Astrocyte (in vitro differentiated cells and primary cell): ENCODE data around the gene CTSD. TPM values are rescaled to one million over a fixed set of nuclear protein-coding genes. Genes with fewer than 3 reads are reported as not detected.

ENCODE experiments used
- DNase-seq: peaks from one replicate; pipeline ENCODE4 v3.0.0-alpha.2; 2010; ENCODE audit warnings: low read depth
- FAIRE-seq: peaks from 2 replicates; lab custom pipeline; 2011; peaks lifted over from hg19 to GRCh38; lab: Jason Lieb, UNC
- H2AFZ ChIP-seq: 2 replicates; pipeline ENCODE4 v1.6.0; 2012; ENCODE audit warnings: low read depth, low read length, inconsistent platforms
- H3K27ac ChIP-seq: 2 replicates; pipeline ENCODE4 v1.5.1; 2011; ENCODE audit warnings: low read depth, low read length, inconsistent platforms
- H3K27me3 ChIP-seq: 2 replicates; pipeline ENCODE4 v1.6.0; 2011; ENCODE audit warnings: low read length, inconsistent platforms; ENCODE audit not compliant: insufficient read depth
- H3K36me3 ChIP-seq: 2 replicates; pipeline ENCODE4 v1.5.1; 2011; ENCODE audit warnings: low read length, inconsistent platforms; ENCODE audit not compliant: insufficient read depth
- H3K4me1 ChIP-seq: 2 replicates; pipeline ENCODE4 v1.5.1; 2011; ENCODE audit warnings: low read length, inconsistent platforms; ENCODE audit not compliant: insufficient read depth
- H3K4me2 ChIP-seq: 2 replicates; pipeline ENCODE4 v1.6.0; 2012; ENCODE audit warnings: low read length, inconsistent platforms
- H3K4me3 ChIP-seq: 2 replicates; pipeline ENCODE4 v1.5.1; 2011; ENCODE audit warnings: low read depth, mild to moderate bottlenecking, low read length, inconsistent platforms; ENCODE audit not compliant: insufficient read depth
- H3K79me2 ChIP-seq: 2 replicates; pipeline ENCODE4 v1.6.0; 2012; ENCODE audit warnings: mild to moderate bottlenecking, low read length, inconsistent platforms; ENCODE audit not compliant: insufficient read depth
- H3K9ac ChIP-seq: 2 replicates; pipeline ENCODE4 v1.6.0; 2012; ENCODE audit warnings: mild to moderate bottlenecking, low read length, inconsistent platforms
- H3K9me3 ChIP-seq: 2 replicates; pipeline ENCODE4 v1.5.1; 2012; ENCODE audit warnings: low read depth, mild to moderate bottlenecking, low read length, inconsistent platforms; ENCODE audit not compliant: insufficient read depth
- H4K20me1 ChIP-seq: 2 replicates; pipeline ENCODE4 v1.6.0; 2012; ENCODE audit warnings: low read length, inconsistent platforms; ENCODE audit not compliant: insufficient read depth
- H3K27ac Mint-ChIP-seq: one replicate; pipeline ENCODE4 v1.8.0; 2021; ENCODE audit warnings: mild to moderate bottlenecking, mixed read lengths; ENCODE audit not compliant: unreplicated experiment
- H3K27me3 Mint-ChIP-seq: one replicate; pipeline ENCODE4 v1.8.0; 2021; ENCODE audit warnings: low read depth, mixed read lengths; ENCODE audit not compliant: unreplicated experiment
- H3K36me3 Mint-ChIP-seq: one replicate; pipeline ENCODE4 v1.8.0; 2021; ENCODE audit warnings: low read depth, mixed read lengths; ENCODE audit not compliant: unreplicated experiment
- H3K4me1 Mint-ChIP-seq: one replicate; pipeline ENCODE4 v1.8.0; 2021; ENCODE audit warnings: low read depth, mixed read lengths; ENCODE audit not compliant: unreplicated experiment
- H3K4me3 Mint-ChIP-seq: one replicate; pipeline ENCODE4 v1.8.0; 2021; ENCODE audit warnings: mild to moderate bottlenecking, moderate library complexity, mixed read lengths; ENCODE audit not compliant: unreplicated experiment
- H3K9me3 Mint-ChIP-seq: one replicate; pipeline ENCODE4 v1.8.0; 2021; ENCODE audit warnings: mild to moderate bottlenecking, mixed read lengths; ENCODE audit not compliant: unreplicated experiment
- EZH2 ChIP-seq: IDR thresholded peaks from 2 replicates; pipeline ENCODE4 v1.6.1; 2012; ENCODE audit warnings: mild to moderate bottlenecking, low read length, inconsistent platforms; ENCODE audit not compliant: insufficient read depth
- total RNA-seq: library from RNA; stranded (reverse); gene quantifications from 2 replicates; pipeline ENCODE4 v1.2.1, GENCODE V29; 2021
- TF ChIP-seq, protein P1 (sequence below): IDR thresholded peaks from 2 replicates; pipeline ENCODE4 v1.5.1; 2011; ENCODE audit warnings: low read depth, mild to moderate bottlenecking, inconsistent platforms, low read length, moderate library complexity; ENCODE audit not compliant: insufficient read depth

The CTSD gene
- total RNA-seq, 1 donor from 2014 or later, result 290 TPM

DNA sequence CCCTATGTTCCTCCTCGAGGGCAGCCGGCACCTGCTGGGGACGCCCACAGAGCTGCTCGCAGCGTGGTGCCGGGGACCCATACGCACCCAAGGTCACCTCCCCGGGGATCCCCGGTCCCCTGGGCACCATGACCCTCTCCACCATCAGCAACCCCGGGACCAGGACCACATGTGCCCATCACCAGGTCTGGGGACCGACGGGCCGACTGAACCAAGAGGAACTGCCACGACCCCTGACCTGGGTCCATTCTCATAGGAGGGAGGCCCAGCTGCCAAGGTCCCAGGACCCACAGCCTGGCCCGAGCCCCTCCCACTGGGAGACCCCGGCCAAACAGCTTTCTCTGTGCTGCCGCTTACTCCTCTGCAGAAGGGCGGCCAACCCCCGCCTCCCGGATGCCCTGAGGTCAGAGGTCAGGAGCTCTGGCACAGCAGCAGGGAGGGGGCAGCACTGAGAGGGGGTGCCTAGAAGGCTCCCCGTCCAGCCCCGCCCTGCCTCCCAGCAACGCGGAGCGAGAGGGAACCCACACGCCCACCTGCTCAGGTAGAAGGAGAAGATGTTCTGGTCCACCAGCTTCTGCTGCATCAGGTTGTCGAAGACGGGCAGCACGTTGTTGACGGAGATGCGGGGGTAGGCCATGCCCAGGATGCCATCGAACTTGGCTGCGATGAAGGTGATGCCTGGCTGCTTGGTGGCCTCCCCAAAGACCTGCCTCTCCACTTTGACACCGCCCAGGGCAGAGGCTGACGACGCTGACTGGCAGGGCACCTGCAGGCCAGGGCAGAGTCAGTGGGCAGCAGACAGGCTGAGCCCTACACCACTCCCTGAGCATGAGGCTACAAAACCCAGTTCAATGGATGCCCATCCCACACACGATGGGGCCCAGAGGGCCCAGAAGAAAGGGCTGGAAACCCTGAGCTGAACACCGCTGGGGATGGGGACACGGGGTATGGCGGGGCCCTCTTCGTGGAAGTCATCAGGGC is 6.6 kb downstream of the CTSD start:
- Histone ChIP-seq H3K36me3 (no peaks in the 10 kb centered on the region), H3K79me2 (peaks cover 11% of the 10 kb centered on the region), H3K27ac (no peak overlapping the region), H3K4me2 (no peak overlapping the region), H3K27me3 (no peaks in the 10 kb centered on the region), H3K9me3 (no peaks in the 10 kb centered on the region), H3K4me3 (no peak overlapping the region), H2AFZ (no peak overlapping the region), H3K9ac (no peak overlapping the region), H4K20me1 (peaks cover 40% of the 10 kb centered on the region), H3K4me1 (peaks cover 21% of the 10 kb centered on the region)
- Mint-ChIP-seq H3K9me3 (no peaks in the 10 kb centered on the region), H3K36me3 (peaks cover 8% of the 10 kb centered on the region), H3K27ac (no peak overlapping the region), H3K4me1 (peaks cover 17% of the 10 kb centered on the region), H3K4me3 (no peak overlapping the region), H3K27me3 (no peaks in the 10 kb centered on the region)
- DNase-seq (no peak), FAIRE-seq (no peak)
- TF ChIP-seq EZH2, result no peak
- TF ChIP-seq, protein P1, sequence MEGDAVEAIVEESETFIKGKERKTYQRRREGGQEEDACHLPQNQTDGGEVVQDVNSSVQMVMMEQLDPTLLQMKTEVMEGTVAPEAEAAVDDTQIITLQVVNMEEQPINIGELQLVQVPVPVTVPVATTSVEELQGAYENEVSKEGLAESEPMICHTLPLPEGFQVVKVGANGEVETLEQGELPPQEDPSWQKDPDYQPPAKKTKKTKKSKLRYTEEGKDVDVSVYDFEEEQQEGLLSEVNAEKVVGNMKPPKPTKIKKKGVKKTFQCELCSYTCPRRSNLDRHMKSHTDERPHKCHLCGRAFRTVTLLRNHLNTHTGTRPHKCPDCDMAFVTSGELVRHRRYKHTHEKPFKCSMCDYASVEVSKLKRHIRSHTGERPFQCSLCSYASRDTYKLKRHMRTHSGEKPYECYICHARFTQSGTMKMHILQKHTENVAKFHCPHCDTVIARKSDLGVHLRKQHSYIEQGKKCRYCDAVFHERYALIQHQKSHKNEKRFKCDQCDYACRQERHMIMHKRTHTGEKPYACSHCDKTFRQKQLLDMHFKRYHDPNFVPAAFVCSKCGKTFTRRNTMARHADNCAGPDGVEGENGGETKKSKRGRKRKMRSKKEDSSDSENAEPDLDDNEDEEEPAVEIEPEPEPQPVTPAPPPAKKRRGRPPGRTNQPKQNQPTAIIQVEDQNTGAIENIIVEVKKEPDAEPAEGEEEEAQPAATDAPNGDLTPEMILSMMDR, result no peak

DNA sequence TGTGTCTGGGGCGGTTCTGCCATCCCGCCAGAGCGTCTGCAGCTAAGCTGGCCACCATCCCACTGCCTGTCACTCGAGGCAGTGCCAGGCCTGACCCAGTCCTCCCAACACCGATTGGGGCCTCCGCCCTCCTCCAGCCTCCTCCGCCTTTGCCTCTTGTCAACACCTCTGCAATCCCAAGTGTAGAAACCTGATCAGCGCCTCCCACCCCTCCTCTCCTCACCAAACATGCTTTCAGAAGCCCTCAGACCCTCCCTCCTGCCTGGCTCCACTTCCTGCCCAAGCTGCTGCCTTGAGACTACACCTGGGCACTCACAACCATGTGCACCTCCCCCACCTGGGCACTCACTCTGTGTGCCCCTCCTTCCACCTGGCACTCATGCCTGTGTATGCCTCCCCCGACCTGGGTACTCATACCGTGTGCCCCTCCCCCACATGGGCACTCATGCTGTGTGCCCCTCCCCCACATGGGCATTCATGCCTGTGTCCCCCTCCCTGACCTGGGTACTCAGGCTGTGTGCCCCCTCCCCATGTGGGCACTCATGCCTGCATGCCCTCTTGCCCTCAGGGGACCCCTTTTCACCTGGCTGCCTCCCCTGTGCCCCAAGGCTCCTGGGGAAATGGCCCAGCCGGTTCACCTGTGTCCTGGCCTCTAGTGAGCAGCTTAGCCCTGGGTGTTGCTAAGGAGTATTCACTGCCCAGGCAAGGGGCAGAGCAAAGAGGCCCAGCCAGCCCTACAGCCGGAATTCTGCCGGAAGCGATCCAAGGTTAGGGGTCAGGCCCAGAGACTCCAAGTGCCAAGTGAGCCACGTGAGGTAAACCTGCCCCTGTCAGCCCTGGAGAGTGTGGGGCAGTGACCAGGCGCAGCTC is 7.8 kb downstream of the CTSD start:
- peaks cover 17% of the 10 kb centered on the region for H3K4me1 Mint-ChIP-seq
- no peak for FAIRE-seq
- H3K9me3 Mint-ChIP-seq, result no peaks in the 10 kb centered on the region

More for the DNA sequence above, 7.8 kb downstream of the CTSD start:
- H3K9me3 ChIP-seq, result no peaks in the 10 kb centered on the region
- peak overlapping the region; percentile 83 for H3K27ac Mint-ChIP-seq
- H3K4me3 ChIP-seq, result no peak overlapping the region
- no peak overlapping the region for H3K27ac ChIP-seq
- H3K9ac ChIP-seq, result no peak overlapping the region
- TF ChIP-seq, protein P1, result no peak
- no peak for TF ChIP-seq EZH2
- H3K27me3 ChIP-seq, result no peaks in the 10 kb centered on the region
- peaks cover 25% of the 10 kb centered on the region for H3K4me1 ChIP-seq
- H3K4me3 Mint-ChIP-seq, result no peak overlapping the region
- H4K20me1 ChIP-seq, result peaks cover 32% of the 10 kb centered on the region
- no peaks in the 10 kb centered on the region for H3K27me3 Mint-ChIP-seq
- peaks cover 4% of the 10 kb centered on the region for H3K79me2 ChIP-seq
- no peak overlapping the region for H2AFZ ChIP-seq
- H3K36me3 ChIP-seq, result no peaks in the 10 kb centered on the region
- H3K4me2 ChIP-seq, result no peak overlapping the region
- peaks cover 8% of the 10 kb centered on the region for H3K36me3 Mint-ChIP-seq
- no peak for DNase-seq
